CD4-positive, alpha-beta T cell treated with Interleukin-4 for 1 hour (primary cell): ENCODE measurements around the gene ZFX.
A peak's percentile ranks its signal among the peaks of the same experiment; 100 is the strongest.

Experiments used
- DNase-seq, 2 donors: peaks; one replicate each; pipeline ENCODE4 v3.0.0-alpha.2; 2020 to 2022

Gene ZFX

DNA sequence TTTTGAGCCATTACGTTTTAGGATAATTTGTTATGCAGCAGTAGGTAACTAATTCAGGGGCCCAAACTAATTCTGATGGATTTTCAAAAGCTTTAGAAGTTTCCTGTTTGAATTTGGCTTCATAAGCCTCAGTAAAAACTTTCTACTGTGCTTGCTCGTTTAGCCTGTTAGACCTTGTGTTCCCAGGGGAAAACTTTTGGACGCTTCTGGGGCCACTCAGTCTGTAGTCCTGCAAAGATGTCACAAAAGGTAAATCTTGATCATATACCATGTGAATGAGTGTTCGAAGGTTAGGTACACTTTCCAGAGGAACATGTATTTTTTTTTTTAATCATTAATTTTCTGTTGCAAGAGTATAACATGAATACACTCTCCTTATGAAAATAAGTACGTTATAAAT is 93.7 kb downstream of the ZFX start:
- DNase-seq, result no peak

DNA sequence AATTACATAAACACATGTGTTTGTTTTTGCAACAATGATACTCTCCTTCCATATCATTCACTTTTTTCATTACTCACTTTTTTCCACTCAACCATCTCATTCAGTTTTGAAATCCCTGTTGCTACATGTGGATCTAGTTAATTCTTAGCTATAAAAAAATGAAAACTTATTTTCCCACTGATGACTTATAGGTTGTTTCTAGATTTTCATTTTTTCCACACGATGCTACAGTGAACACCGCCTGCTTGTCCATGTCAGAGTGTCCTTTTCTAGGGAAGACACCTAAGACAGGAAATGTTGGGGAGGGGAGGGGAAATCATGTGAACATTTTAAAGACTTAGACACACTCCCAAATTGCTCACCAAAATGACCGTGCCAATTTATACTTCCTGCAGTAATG is 94.2 kb downstream of the ZFX start:
- no peak for DNase-seq

DNA sequence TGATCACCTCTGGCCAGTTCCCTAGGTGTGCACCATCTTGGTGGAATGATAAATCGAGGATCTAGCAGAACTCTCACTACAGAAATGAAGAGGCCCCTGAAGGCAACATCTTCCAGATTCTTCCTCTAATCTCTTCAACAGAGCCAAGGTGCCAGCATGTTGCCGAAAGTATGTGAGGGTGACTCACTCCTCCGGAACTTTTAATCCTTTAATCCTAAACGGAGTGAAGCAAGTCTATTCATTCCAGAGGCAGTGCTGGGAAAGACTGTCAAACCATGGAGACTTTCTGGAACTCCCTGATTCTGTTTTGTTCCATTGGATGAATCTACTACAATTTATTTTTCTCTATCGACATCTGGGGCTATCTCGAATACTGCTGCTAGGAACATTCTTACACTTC is 95.7 kb downstream of the ZFX start:
- DNase-seq, result no peak

DNA sequence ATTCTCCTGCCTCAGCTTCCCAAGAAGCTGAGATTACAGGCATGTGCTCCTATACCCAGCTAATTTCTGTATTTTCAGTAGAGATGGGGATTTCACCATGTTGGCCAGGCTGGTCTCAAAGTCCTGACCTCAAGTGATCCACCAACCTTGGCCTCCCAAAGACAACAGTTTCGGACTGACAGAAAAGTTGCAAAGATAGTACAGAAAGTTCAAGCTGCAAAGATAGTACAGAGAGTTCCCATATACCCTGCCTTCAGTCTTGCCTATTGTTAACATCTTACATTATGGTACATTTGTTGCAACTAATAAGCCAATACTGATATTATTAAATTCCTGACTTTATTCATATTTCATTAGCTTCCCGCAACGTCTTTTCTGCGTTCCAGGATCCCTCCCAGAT is 98.5 kb downstream of the ZFX start:
- no peak for DNase-seq

DNA sequence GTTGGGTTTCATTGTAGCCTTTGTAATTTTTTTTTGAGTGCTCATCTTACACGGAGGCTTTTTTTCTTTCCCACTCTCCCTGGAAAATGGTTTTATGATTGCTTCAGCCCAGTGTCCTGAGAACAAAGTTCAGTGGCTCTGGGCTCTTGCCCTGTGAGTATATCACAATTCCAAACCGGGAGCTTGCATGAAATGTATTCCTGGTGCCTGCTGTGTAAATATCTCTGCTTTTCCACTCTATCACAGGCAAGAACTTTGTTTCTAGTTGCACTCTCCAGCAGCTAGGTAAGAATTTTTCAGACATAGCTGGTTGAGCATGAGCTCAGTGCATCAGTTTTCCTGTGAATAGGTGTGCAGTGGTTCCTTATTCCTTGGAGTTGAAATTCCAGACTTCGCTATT is 103.5 kb downstream of the ZFX start:
- DNase-seq, result no peak

DNA sequence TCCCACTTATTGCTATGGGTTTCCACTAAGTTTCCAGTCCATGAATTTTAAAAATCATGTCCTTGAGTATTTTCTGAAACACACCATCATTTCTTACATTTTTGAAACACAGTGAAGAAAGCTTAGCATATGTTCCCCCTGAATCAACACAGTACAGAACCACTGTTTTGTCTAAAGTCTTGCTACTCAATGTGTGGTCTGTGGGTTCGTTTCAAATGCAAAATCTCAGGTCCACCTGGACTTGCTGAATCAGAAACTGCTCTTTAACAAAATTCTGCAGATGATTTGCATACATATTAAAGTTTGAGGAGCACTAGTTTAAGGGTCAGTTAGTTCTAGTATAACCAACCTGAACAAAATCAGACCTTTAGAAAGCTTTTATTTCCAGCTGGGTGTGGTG is 103.9 kb downstream of the ZFX start:
- no peak for DNase-seq

DNA sequence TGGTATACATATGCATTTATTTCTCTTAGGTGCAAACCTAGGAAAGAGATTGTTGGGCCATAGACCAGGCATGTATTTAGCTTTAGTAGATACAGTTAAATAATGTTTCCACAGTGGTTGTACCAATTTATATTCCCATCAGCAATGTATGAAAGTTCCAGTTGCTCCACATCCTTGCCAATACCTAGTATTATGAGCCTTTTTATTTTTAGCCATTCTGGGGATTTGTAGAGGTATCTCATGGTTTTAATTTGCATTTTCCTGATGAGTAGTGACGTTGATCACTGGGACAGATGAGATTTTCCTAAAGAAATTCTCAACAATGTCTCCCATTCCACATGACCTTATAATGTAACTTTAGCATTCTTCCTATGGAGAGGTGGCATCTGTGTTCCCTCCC is 107.5 kb downstream of the ZFX start:
- no peak for DNase-seq

DNA sequence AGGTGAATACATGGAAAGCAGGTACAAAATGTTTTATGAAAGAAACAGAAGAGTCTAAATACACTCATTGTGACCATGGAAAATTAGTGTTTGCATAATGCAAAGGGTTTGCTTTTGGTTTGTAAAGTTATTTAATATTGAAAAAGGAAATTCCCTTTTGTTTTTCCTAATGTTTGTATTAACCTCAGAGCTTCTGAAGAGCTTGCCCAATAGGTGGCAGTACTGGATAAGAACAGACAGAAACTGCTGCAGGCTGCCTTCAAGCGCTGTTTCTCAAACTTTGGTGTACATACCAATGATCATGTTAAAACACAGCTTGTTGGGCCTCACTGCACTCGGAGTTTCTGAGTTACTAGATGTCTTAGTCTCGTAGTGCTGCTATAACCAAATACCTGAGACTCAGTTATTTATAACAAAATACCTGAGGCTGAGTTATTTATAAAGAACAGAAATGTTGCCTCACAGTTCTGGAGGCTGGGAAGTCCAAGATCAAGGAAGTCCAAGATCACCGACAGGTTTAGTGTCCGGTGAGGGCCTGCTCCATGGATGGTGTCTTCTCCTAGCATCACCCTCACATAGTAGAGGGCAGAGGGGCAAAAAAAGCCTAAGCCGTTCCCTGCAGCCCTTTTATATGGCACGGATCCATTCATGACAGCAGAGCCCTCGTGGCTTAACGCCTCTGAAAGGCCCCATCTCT is 110.2 kb downstream of the ZFX start:
- peak; percentile 14 for DNase-seq

DNA sequence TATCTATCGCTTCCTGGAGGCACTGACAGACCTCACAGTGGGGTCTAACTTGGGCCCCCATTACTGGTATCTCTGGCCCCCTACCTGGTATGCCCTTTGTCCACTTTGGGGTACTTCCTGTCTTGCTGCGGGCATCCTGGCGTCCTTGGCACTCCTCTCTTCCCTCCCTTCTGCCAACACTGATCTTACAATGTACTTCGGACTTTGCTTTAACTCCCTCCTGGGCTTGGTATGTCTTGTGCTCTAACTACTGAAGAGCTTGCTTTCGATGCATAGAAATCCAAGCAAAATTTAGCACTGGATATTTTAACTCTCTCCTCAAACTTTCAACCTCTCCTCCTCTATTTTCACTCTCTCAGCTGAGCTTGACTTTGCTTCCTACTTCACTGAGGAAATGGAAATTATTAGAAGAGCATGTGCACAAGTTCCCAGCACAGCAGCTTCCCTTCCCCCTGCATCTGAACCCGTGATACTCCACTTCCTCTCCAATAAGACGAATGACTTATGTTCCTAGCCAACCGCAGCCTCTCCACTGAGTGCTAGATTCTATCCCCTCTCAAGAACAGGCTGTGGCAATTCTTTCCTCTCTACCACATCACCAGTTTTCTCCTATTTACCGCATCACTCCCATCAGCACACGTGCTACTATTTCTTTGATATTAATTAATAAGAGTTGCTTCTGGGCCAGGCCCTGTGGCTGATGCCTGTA is 111.5 kb downstream of the ZFX start:
- DNase-seq, result peak in 1 of 2 donors; percentile 17

DNA sequence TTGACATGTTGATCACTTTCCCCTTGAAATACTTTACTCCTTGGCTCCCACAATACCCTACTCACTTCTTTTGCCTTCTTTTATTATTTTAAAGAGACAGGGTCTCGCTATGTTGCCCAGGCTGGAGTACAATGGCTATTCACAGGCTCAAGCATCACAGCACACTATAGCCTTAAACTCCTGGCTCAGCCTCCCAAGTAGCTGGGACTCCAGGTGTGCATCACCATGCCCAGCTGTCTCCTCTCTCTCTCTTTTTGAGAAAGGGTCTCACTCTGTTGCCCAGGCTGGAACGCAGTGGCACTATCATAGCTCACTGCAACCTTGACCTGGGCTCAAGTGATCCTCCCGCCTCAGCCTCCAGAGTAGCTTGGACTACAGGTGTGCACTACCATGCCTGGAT is 112.8 kb downstream of the ZFX start:
- no peak for DNase-seq

DNA sequence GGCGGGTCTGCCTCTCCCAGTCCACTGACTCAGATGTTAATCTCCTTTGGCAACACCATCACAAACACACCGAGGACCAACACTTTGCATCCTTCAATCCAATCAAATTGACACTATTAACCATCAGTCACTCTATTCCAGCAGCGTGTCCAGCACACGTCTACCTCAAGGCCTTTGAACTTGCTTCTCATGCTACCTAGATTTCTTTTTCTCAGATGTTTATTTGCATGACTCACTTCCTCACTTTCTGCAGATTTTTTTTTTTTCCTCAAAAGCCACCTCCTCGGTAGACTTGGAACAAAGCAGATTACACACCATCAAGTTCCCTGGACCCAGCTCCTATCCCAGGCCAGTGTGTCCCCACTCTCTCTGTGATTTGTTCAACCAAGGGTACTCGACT is 114.9 kb downstream of the ZFX start:
- no peak for DNase-seq
